ENCODE measurements around the gene TXNRD2.
"Not testable (repeated sequence)": the region's sequence is repeated elsewhere in the genome, so short reads cannot be mapped to it uniquely, and the experiment has no call there.

Gene TXNRD2

GRCh38 chr22:19888131-19888746 lies 53.4 kb downstream of the TXNRD2 start:
- no peak for DNase-seq (ENCODE audit: low read depth)

DNA sequence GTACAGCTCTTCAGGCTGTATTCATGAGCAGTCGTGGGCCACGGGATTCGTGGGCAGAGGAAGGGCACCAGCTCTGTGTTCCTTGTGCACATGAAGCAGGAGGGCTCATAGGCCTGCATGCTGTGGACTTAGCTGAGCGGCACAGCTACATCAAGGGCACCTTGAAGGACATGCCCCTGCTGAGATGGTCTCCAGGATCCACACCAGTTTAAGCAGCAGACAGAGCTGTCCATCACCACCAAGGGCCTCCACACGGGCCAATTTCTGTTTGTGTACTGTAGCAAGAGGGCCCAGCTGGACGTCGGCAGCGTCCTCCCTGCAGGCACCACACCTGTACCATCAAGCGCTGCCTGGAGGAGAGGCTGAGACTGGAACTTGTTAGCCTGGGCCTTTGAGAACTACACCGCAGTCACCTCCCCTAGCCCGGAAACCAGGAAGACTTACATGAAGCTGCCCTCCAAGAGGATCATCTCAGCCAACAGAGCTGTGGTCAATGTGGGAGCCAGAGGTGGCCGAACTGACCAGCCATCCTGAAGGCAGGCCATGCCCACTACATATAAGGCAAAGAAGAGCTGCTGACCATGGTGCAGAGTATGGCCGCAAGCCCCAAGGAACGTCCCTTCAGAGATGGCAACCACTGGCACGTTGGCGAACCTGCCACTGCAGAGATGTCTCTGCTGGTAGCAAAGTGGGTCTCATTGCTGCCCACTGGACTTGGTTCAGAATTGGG lies 54.2 kb downstream of the TXNRD2 start:
- DNase-seq (ENCODE audit: low read depth), result no peak

GRCh38 chr22:19886605-19887255 lies 54.9 kb downstream of the TXNRD2 start:
- peak; percentile 52 for DNase-seq (ENCODE audit: low read depth)

GRCh38 chr22:19885841-19886592 lies 55.6 kb downstream of the TXNRD2 start:
- DNase-seq (ENCODE audit: low read depth), result no peak

- no peak for DNase-seq (ENCODE audit: low read depth)
Measured at GRCh38 chr22:19884954-19885751, 56.5 kb downstream of the TXNRD2 start.

DNA sequence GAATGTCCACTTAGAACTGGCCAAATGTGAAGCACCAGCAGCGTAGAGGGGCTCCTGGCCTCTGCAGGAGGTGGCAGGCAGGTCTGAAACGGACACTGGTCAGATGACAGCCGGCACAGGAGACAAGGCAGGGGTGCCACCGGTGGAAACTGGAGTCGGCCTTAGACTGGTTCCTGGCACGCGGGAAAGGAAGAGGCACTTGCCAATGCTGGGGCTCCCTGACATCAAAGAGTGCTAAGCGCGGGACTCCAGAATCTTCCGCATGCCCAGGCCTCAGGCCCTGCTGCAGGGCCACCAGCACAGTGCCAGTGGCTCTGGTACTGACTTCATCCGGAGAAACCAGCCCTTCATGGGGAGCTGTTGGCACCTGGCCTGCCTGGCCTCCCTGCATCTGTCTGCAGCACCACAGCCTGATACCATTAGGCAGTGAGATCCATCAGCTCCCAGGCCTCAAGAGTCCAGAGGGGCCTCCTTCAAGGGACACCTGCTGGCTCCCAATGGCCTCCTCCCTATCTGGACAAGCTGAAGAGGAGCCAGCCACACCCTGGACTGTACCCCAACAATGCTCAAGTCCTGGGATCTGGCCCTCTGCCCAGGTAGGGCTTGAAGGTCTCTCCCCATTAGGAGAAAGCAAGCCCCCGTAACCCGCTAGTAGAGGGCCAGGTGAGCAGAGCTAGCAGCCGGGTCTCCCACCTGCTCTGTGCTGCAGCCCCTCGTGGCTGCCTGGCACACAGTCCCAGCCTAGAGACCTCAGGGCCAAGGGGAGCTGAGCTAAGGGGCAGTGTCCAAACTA lies 57.3 kb downstream of the TXNRD2 start:
- no peak for DNase-seq (ENCODE audit: low read depth)

DNA sequence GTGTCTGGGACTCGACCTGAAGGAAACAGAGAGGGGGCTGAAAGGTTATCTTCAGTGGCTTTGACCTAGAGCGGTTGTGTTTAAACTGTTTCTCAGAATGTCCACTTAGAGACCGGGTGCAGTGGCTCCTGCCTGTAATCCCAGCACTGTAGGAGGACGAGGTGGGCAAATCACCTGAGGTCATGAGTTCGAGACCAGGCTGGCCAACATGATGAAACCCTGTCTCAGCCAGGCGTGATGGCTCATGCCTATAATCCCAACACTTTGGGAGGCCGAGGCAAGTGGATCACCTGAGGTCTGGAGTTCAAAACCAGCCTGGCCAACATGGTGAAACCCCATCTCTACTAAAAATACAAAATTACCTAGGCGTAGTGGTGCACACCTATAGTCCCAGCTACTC lies 58.2 kb downstream of the TXNRD2 start:
- not testable (repeated sequence) for DNase-seq (ENCODE audit: low read depth)

DNA sequence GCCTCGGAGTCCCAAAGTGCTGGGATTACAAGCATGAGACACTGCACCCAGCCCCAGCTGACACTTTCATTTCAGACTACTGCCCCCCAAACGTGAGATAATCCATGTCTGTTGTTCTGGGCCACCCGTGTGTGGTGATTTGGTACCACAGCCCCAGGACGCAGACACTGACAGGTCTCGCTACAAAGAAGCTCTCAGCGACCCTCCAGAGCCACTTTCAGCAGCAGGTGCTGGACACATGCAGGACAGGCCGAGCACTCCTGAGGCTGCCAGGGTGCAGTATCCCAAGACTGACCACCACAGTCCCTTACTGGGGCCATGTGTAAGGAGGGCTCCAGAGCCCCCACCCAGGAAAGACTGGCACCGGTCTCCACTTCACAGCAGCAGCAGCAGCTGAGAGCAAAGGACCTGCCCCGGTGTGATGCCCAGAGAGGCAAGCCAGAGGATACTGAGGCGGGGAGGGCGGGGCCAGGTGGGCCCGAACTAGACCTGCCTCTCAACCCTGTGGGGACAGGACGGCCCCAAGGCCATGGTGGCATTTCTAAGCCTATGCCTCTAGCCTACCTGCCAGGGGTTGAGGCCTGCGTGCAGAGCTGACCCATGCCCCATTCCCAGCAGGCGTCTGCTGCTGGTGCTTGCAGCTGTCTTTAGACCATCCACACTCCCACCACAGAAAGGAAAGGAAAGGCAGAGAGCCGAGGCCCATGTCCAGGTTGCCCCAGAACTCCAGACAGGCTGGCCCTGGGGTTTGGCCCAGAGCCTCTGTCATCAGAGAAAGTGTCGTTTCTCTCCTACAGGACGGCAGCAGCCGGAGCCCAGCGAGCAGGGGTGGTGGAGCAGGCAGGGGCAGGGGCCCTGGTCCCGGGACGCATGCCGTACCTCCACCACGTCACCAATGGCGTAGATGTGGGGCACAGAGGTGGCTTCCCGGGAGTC lies 58.9 kb downstream of the TXNRD2 start:
- no peak for DNase-seq (ENCODE audit: low read depth)

DNA sequence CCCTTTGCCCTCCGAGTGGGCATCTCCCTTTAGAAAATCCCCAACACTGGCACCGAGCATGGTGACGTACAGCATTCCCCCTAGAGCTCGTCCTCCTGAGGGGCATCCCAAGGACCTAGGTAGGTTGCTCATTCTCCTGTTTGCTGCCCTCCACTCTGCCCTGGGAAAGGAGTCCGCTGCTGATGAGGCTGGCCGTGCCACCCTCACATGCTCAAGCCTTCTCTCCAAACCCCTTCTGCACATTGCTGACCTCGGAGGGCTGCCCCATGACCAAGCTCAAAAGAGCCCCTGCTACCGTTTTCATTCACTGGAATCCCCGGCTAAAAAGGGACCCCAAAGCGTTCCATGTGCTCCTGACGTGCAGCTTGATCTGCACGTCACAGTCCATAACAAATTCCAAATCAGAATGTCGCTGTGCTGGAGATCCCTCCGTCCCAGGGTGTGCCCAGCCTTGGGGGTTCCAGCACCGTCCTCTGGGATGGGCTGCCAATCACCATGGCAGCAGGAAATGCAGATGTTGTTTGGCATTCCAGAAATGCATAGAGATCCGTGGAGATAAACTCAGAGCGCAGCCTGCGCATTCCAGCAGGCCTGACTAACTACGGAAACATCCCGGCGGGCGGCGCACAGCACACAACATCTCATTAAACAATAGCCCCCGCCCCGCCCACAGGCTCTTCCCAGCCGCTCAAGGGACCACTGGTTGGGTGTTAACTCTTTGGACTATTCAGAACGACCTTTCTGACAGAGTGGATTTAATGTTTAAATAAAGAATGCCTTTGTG lies 60.6 kb downstream of the TXNRD2 start:
- peak; percentile 98 for DNase-seq (ENCODE audit: low read depth)

- no peak for DNase-seq (ENCODE audit: low read depth)
Measured at GRCh38 chr22:19879992-19880785, 61.4 kb downstream of the TXNRD2 start.

DNA sequence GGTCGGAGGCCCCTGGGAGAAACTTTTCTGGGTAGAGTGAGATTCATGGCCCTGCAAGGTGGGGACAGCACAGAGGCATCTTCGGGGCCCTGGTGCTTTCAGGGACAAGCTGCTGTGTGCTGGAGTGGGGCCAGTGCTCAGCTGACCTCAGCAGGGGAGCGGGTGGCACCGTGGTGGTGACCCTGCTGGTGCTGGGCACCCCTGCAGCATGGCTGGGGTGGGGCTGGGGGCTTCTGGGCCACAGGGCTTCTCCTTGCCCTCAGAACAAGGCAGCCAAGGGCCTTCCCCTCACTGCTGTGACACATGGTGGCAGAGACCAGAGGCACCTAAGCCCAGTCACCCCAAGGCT lies 62.0 kb downstream of the TXNRD2 start:
- no peak for DNase-seq (ENCODE audit: low read depth)

DNA sequence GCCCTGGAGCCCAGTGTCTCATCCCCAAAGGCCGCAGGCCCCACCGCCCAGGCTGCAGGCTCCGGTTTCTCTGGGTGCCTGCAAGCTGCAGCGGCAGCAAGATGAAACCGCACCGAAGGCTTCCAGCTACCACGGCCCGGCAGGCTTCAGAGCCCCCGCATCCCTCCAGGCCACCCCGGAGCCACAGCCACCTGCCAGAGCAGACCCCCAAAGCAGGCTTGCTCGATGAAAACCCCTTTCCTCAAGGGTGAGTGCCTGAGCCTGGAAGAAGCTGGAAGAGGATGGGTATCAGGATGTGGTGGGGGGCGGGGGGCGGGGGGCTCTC lies 62.4 kb downstream of the TXNRD2 start:
- peak; percentile 35 for DNase-seq (ENCODE audit: low read depth)

DNA sequence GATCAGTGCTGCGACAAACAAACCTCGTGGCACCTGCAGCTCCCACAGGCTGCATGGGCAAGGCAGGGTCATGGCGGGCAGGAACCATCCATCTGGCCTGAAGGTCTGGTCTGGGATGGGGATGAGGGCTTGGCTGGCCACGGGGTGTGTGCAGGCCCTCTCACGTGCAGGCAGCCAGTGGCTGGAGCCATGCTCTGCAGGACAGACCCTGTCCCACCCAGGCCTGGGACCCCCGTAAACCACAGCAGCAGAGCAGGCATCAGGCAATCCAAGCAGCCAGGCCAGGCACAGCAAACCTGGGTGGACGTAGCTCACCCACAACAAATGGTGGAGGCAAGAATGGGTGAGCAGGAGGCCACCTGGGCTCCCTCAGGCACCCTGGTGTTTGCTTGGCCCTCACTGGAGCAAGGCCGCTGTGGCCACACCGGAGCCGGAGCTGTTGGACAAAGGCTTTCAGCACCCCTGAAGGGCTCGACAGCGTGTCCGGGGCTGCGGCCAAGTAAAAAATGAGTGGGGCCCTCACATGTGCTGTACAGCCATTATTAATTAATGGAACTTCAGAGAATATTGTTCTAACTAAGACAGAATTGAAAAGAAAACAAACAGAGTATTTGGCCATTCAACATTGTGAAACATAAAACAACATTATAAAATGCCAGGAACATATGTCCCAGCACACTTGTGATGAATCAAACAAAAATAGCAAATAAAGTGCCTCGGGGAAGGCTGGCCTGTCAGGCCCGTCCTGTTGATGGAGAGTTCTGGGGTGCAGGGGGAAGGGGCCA lies 63.0 kb downstream of the TXNRD2 start:
- DNase-seq (ENCODE audit: low read depth), result no peak

DNA sequence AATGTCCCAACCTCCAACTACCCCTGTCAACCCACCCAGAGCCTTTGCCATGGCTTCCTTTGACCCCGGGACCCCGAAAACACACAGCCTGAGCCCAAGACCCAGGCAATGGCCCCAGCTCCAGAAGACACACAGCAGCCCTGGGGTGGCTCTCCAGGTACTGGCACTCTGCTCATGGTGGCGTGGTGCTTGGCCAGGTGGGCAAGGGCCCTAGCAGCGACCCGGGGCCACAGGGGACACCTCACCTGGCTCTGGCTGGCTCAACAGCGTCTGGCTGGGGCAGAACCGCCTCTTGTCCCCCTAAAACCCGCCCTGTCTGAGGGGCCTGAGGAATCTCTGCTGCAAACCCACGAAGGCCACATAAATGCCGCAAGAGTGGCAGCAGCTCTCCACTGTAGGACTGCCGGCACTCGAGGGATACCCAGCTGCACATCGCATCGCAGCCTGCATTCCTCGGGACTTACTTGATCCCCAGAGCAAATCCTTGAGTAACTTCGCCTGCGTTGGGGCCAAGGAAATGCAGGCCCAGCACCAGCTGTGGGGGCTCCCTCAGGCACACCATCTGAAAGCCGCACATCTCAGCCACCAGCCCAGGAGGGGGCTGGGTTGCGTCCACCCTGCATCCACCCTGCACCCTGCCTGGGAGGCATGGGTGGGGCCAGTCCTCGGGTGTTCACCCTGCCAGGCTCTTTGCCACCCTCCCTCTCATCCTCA lies 63.8 kb downstream of the TXNRD2 start:
- DNase-seq (ENCODE audit: low read depth), result peak; percentile 47

DNA sequence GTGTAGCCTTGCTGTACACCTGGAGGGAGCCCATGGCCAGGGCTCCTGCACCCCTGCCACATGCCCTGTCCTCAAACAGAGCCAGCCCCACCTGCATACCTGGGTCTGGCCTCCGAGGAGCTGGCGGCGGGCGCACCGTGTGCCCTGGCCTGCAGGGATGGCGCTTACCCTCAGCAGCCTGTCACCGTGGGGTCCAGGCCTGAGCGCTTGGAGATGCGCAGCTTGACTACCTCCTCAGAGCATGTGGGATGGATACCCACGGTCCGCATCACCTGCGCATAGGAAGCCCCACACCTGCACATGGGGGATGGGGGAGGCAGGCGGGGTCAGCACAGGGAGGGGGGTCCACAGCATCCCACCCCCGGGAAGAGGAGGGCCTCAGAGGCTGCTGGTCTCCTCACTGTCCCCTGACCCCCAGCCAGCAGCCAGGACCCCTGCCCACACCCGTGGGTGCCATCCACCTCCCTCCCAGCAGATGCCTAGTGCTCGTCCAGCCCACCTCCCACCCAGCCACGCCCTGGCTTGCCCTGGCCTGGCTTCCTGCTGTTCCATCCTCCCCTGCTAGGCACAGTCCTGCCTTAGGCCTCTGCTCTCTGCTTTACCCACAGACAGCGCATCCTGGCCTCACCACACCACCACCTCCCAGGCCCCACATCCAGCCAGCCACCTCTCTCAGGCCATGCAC lies 64.5 kb downstream of the TXNRD2 start:
- DNase-seq (ENCODE audit: low read depth), result no peak

DNA sequence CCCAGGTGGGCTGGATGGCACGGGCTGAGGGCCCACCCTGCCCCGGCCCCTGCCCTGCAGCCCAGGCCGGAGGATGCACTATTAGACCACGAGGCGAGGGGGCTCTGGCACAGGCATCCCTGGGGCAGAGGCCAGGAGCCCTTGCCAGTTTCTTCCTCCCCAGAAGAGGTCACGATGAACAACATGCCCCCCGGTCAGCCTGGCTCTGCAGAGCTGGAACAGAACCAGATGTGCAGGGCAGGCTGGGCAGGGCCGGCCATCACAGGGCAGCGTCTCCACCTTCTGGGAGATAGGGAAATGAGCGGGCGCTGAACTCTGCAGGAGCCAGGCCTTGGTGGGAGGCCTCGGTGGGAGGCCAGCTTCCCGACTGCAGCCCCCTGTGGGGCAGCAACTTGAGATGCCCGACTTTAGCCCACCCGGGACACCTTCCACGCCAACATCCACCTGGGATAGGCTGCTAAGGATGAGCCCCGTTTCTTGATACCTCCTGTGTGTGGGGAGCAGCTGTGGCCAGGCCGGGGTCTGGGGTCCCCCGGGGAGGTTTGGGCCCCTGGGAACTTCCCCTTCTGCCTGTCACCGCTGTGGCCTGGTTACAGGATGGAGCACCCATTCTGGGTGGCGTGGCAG lies 65.2 kb downstream of the TXNRD2 start:
- no peak for DNase-seq (ENCODE audit: low read depth)
